ENCODE data around the gene TRIM72. TPM values are rescaled to one million over a fixed set of nuclear protein-coding genes. Genes with fewer than 3 reads are reported as not detected.
"Not testable (repeated sequence)": the region's sequence is repeated elsewhere in the genome, so short reads cannot be mapped to it uniquely, and the experiment has no call there.

Gene TRIM72
- polyA plus RNA-seq, 1 donor (not counting 4 experiments of a cell fraction or from before 2014, with no cell fraction given): not detected

DNA sequence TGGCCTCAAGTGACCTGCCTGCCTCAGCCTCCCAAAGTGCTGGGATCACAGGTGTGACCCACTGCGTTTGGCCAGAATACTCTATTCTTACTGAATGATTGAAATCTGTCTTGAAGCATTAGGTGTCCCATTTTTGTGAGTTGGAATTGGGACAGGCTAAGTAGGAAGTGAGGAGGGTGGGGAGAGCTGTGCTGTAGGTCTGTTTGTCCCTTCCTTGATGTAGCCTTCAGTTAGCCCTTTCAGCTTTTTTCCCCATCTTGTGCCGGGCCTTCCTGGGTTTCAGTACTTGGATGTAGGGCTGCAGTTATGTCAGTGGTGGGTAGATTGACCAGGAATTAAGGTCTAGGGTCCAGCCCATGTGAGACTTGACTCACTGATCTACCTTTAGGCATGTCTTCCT is 20.0 kb upstream of the TRIM72 start:
- peaks cover 8% of the 10 kb centered on the region for H3K79me2 ChIP-seq (ENCODE audit: control insufficient read depth, insufficient read depth, low read length)

DNA sequence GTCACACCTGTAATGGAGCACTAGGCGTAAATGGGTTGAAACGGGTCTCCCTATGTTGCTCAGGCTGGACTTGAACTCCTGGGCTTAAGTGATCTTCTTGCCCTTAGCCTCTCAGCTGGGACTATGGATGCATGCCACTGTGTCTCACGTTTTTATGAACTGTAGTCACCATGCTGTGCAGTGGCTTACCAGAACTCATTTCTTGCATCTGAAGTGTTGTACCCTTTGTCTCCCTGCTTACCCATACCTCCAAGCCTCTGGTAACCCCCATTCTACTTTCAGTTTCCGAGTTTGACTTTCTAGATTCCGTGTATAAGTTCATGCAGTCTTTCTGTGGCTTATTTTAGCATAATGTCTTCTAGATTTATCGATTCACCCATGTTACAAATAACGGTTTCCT is 19.0 kb upstream of the TRIM72 start:
- Histone ChIP-seq H3K27me3 (ENCODE audit: control insufficient read depth, extremely low read depth, insufficient read depth, low read length) (no peaks in the 10 kb centered on the region), H3K9me3 (ENCODE audit: control insufficient read depth, low read depth, low read length) (no peaks in the 10 kb centered on the region), H3K27ac (ENCODE audit: control insufficient read depth, insufficient read depth, low read length) (no peak overlapping the region), H3K4me1 (ENCODE audit: control insufficient read depth, extremely low read depth, insufficient read depth, low read length) (no peaks in the 10 kb centered on the region), H3K9me1 (ENCODE audit: control insufficient read depth, extremely low read depth, insufficient read depth, low read length) (no peaks in the 10 kb centered on the region), H3K4me2 (ENCODE audit: control insufficient read depth, extremely low read depth, insufficient read depth, low read depth, low read length) (no peak overlapping the region), H2AFZ (ENCODE audit: control insufficient read depth, low read length) (no peak overlapping the region), H3K36me3 (ENCODE audit: control insufficient read depth in 2 of 2, extremely low read depth in 1 of 2, insufficient read depth in 2 of 2, low read length in 2 of 2) (peaks cover 33 to 62% of the 10 kb centered on the region in 2 experiments), H3K4me3 (ENCODE audit: control insufficient read depth in 2 of 3, extremely low read depth in 1 of 3, insufficient read depth in 2 of 3, low read depth in 1 of 3, low read length in 3 of 3) (no peak overlapping the region), H3K79me2 (ENCODE audit: control insufficient read depth, insufficient read depth, low read length) (peaks cover 6% of the 10 kb centered on the region), H4K20me1 (ENCODE audit: control insufficient read depth, extremely low read depth, insufficient read depth, low read length) (peaks cover 26% of the 10 kb centered on the region), H3K9ac (ENCODE audit: control insufficient read depth, extremely low read depth, insufficient read depth, low read length) (no peak overlapping the region)
- TF ChIP-seq, protein P1, sequence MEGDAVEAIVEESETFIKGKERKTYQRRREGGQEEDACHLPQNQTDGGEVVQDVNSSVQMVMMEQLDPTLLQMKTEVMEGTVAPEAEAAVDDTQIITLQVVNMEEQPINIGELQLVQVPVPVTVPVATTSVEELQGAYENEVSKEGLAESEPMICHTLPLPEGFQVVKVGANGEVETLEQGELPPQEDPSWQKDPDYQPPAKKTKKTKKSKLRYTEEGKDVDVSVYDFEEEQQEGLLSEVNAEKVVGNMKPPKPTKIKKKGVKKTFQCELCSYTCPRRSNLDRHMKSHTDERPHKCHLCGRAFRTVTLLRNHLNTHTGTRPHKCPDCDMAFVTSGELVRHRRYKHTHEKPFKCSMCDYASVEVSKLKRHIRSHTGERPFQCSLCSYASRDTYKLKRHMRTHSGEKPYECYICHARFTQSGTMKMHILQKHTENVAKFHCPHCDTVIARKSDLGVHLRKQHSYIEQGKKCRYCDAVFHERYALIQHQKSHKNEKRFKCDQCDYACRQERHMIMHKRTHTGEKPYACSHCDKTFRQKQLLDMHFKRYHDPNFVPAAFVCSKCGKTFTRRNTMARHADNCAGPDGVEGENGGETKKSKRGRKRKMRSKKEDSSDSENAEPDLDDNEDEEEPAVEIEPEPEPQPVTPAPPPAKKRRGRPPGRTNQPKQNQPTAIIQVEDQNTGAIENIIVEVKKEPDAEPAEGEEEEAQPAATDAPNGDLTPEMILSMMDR (optimal IDR thresholded peaks at IDR 0.05 in 1 of 3, IDR thresholded peaks at IDR 0.05 in 1 of 3, conservative IDR thresholded peaks at IDR 0.05 in 1 of 3; ENCODE audit: extremely low read depth in 1 of 3, insufficient read depth in 2 of 3, low read length in 3 of 3): no peak
- no peak for TF ChIP-seq EZH2 (IDR thresholded peaks at IDR 0.05; ENCODE audit: low read length)
- dilution Hi-C loops (cut with MboI; ENCODE audit: extremely low pct_ligation_motif_present, low sequenced_read_pairs): no loop called here
- FAIRE-seq: no peak
- DNase-seq (ENCODE audit: low read depth, low spot score): no peak

More for the DNA sequence above, 20.0 kb upstream of the TRIM72 start:
- H3K9me1 ChIP-seq (ENCODE audit: control insufficient read depth, extremely low read depth, insufficient read depth, low read length): no peaks in the 10 kb centered on the region
- no peaks in the 10 kb centered on the region for H3K27me3 ChIP-seq (ENCODE audit: control insufficient read depth, extremely low read depth, insufficient read depth, low read length)
- H3K36me3 ChIP-seq (ENCODE audit: control insufficient read depth in 2 of 2, extremely low read depth in 1 of 2, insufficient read depth in 2 of 2, low read length in 2 of 2): peaks cover 40 to 71% of the 10 kb centered on the region in 2 experiments
- DNase-seq (ENCODE audit: low read depth, low spot score): no peak
- H3K27ac ChIP-seq (ENCODE audit: control insufficient read depth, insufficient read depth, low read length): no peak overlapping the region
- H4K20me1 ChIP-seq (ENCODE audit: control insufficient read depth, extremely low read depth, insufficient read depth, low read length): peaks cover 26% of the 10 kb centered on the region
- TF ChIP-seq, protein P1 (optimal IDR thresholded peaks at IDR 0.05 in 1 of 3, IDR thresholded peaks at IDR 0.05 in 1 of 3, conservative IDR thresholded peaks at IDR 0.05 in 1 of 3; ENCODE audit: extremely low read depth in 1 of 3, insufficient read depth in 2 of 3, low read length in 3 of 3): no peak
- no peak for TF ChIP-seq EZH2 (IDR thresholded peaks at IDR 0.05; ENCODE audit: low read length)
- no peaks in the 10 kb centered on the region for H3K9me3 ChIP-seq (ENCODE audit: control insufficient read depth, low read depth, low read length)
- H3K9ac ChIP-seq (ENCODE audit: control insufficient read depth, extremely low read depth, insufficient read depth, low read length): no peak overlapping the region
- H2AFZ ChIP-seq (ENCODE audit: control insufficient read depth, low read length): no peak overlapping the region
- H3K4me3 ChIP-seq (ENCODE audit: control insufficient read depth in 2 of 3, extremely low read depth in 1 of 3, insufficient read depth in 2 of 3, low read depth in 1 of 3, low read length in 3 of 3): no peak overlapping the region
- dilution Hi-C loops (cut with MboI; ENCODE audit: extremely low pct_ligation_motif_present, low sequenced_read_pairs): no loop called here
- FAIRE-seq: no peak
- no peak overlapping the region for H3K4me2 ChIP-seq (ENCODE audit: control insufficient read depth, extremely low read depth, insufficient read depth, low read depth, low read length)
- H3K4me1 ChIP-seq (ENCODE audit: control insufficient read depth, extremely low read depth, insufficient read depth, low read length): no peaks in the 10 kb centered on the region

DNA sequence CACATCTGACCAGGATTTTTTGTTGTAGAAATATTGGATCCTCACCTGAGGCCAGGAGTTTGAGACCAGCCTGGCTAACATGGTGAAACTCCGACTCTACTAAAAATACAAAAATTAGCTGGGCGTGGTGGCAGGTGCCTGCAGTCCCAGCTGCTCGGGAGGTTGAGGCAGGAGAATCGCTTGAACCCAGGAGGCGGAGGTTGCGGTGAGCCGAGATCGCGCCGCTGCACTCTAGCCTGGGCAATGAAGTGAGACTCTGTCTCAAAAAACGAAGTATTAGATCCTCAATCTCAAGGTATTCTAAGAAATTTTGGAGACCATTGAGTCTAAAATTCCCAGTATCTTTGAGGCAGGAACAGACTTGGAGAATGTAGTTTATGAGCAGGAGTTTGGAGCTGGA is 18.1 kb upstream of the TRIM72 start:
- dilution Hi-C loops (cut with MboI; ENCODE audit: extremely low pct_ligation_motif_present, low sequenced_read_pairs): not testable (repeated sequence)

More for the DNA sequence above, 18.1 kb upstream of the TRIM72 start:
- FAIRE-seq; H3K9me3 ChIP-seq (ENCODE audit: control insufficient read depth, low read depth, low read length); H3K4me3 ChIP-seq (ENCODE audit: control insufficient read depth in 2 of 3, extremely low read depth in 1 of 3, insufficient read depth in 2 of 3, low read depth in 1 of 3, low read length in 3 of 3); H3K79me2 ChIP-seq (ENCODE audit: control insufficient read depth, insufficient read depth, low read length); H3K9me1 ChIP-seq (ENCODE audit: control insufficient read depth, extremely low read depth, insufficient read depth, low read length); H3K9ac ChIP-seq (ENCODE audit: control insufficient read depth, extremely low read depth, insufficient read depth, low read length); H3K4me2 ChIP-seq (ENCODE audit: control insufficient read depth, extremely low read depth, insufficient read depth, low read depth, low read length); DNase-seq (ENCODE audit: low read depth, low spot score); H3K4me1 ChIP-seq (ENCODE audit: control insufficient read depth, extremely low read depth, insufficient read depth, low read length); H3K27ac ChIP-seq (ENCODE audit: control insufficient read depth, insufficient read depth, low read length); H3K27me3 ChIP-seq (ENCODE audit: control insufficient read depth, extremely low read depth, insufficient read depth, low read length); H2AFZ ChIP-seq (ENCODE audit: control insufficient read depth, low read length): not testable (repeated sequence)
- Histone ChIP-seq H4K20me1 (ENCODE audit: control insufficient read depth, extremely low read depth, insufficient read depth, low read length) (peaks cover 18% of the 10 kb centered on the region), H3K36me3 (ENCODE audit: control insufficient read depth in 2 of 2, extremely low read depth in 1 of 2, insufficient read depth in 2 of 2, low read length in 2 of 2) (peaks cover 25 to 52% of the 10 kb centered on the region in 2 experiments)
